ENCODE measurements around the gene LTF.
A peak's percentile ranks its signal among the peaks of the same experiment; 100 is the strongest.

Gene LTF

GRCh38 chr3:46490338-46491084 is 25.8 kb upstream of the LTF start:
- peak; percentile 48 for DNase-seq (ENCODE audit: low read depth)

GRCh38 chr3:46489875-46490274 is 25.2 kb upstream of the LTF start:
- peak; percentile 20 for DNase-seq (ENCODE audit: low read depth)

- no peak for DNase-seq (ENCODE audit: low read depth)
These were observed 24.7 kb upstream of the LTF start for GRCh38 chr3:46489381-46489780.

GRCh38 chr3:46488735-46489361 is 24.1 kb upstream of the LTF start:
- DNase-seq (ENCODE audit: low read depth), result peak; percentile 77

- no peak for DNase-seq (ENCODE audit: low read depth)
These were observed 21.1 kb upstream of the LTF start for GRCh38 chr3:46485779-46486175.

- DNase-seq (ENCODE audit: low read depth), result no peak
These were observed 20.4 kb upstream of the LTF start for GRCh38 chr3:46484911-46485778.

GRCh38 chr3:46484388-46484787 is 19.7 kb upstream of the LTF start:
- no peak for DNase-seq (ENCODE audit: low read depth)

- DNase-seq (ENCODE audit: low read depth), result no peak
These were observed 19.1 kb upstream of the LTF start for GRCh38 chr3:46483825-46484224.

- peak; percentile 11 for DNase-seq (ENCODE audit: low read depth)
These were observed 18.1 kb upstream of the LTF start for GRCh38 chr3:46482632-46483350.

- peak; percentile 15 for DNase-seq (ENCODE audit: low read depth)
These were observed 16.9 kb upstream of the LTF start for GRCh38 chr3:46481636-46482035.

GRCh38 chr3:46480491-46481195 is 15.9 kb upstream of the LTF start:
- no peak for DNase-seq (ENCODE audit: low read depth)

GRCh38 chr3:46479696-46480095 is 15.0 kb upstream of the LTF start:
- no peak for DNase-seq (ENCODE audit: low read depth)

- DNase-seq (ENCODE audit: low read depth), result no peak
These were observed 14.3 kb upstream of the LTF start for GRCh38 chr3:46479021-46479420.

GRCh38 chr3:46478341-46478740 is 13.6 kb upstream of the LTF start:
- DNase-seq (ENCODE audit: low read depth), result no peak

GRCh38 chr3:46477756-46478155 is 13.1 kb upstream of the LTF start:
- no peak for DNase-seq (ENCODE audit: low read depth)

- no peak for DNase-seq (ENCODE audit: low read depth)
These were observed 12.4 kb upstream of the LTF start for GRCh38 chr3:46477145-46477544.

- no peak for DNase-seq (ENCODE audit: low read depth)
These were observed 8.0 kb upstream of the LTF start for GRCh38 chr3:46472736-46473135.

- no peak for DNase-seq (ENCODE audit: low read depth)
These were observed 6.7 kb upstream of the LTF start for GRCh38 chr3:46471371-46471914.

- DNase-seq (ENCODE audit: low read depth), result no peak
These were observed 6.1 kb upstream of the LTF start for GRCh38 chr3:46470831-46471230.

- DNase-seq (ENCODE audit: low read depth), result no peak
These were observed 5.1 kb upstream of the LTF start for GRCh38 chr3:46469680-46470357.

Data from fibroblast of gingiva (primary cell).